ENCODE results near the gene UGT1A8.

Gene UGT1A8

DNA sequence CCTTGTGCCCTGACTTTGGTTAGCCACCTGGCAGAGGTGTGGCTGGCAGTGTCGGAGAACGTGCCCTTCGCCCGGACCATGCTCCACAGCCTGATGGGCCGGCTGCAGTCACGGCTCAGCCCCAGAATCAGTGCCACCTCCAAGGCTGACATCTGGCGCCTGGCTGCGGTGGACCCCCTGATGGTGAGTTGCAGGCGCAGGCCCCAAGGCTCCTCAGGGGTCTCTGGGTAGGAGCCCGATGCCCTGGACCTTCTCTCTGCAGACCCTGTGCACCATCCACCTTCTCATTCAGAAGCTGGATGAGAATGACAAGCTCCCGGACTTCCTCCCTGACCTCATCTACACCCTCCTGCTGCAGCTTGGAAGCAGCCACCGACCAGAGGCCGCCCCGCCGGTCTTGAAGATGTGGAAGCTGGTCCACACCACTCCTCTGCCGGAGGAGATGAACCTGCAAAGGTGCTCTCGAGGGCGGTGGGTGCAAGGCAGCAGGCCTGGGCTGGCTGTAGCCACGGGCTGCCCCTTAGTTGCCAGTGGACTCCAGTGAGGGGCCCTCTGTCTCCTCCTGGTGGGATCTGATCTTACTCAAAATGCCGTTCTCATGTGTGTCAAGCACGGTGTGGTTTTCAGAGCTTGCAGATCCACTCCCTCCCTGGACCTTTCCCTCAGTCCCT, 204.8 kb downstream of the UGT1A8 start:
- DNase-seq: no peak
